Measurements from ENCODE around the gene POC1A. TPM values are rescaled to one million over a fixed set of nuclear protein-coding genes. Genes with fewer than 3 reads are reported as not detected.

The POC1A gene
- total and polyA plus RNA-seq, 10 of the 15 experiments (the other 5 are each of a cell fraction or from before 2014, with no cell fraction given): 8.5 to 49.8 (median 23.5) TPM

- Histone ChIP-seq H4K20me1 (ENCODE audit: control insufficient read depth, insufficient read depth) (no peaks in the 10 kb centered on the region), H3K4me3 (no peak overlapping the region), H3K9ac (ENCODE audit: control insufficient read depth, insufficient read depth, low read length) (no peak overlapping the region), H3K4me1 (ENCODE audit: control insufficient read depth, insufficient read depth, low read length) (peaks cover 21% of the 10 kb centered on the region), H3K27ac (ENCODE audit: control insufficient read depth, insufficient read depth) (no peak overlapping the region), H3K9me3 (replicated peaks; ENCODE audit: control insufficient read depth, insufficient read depth, low read length) (no peaks in the 10 kb centered on the region), H3K79me2 (ENCODE audit: control insufficient read depth, insufficient read depth, low read length) (no peaks in the 10 kb centered on the region), H2AFZ (ENCODE audit: control insufficient read depth, low read depth, low read length) (no peak overlapping the region), H3K36me3 (ENCODE audit: control insufficient read depth in 2 of 2, insufficient read depth in 2 of 2, low read length in 1 of 2) (no peaks in the 10 kb centered on the region; a peak in 1 of 4 replicates), H3K27me3 (replicated peaks in 1 of 2; ENCODE audit: control insufficient read depth in 2 of 2, insufficient read depth in 2 of 2, low read length in 1 of 2) (no peaks in the 10 kb centered on the region), H3K4me2 (ENCODE audit: control insufficient read depth, insufficient read depth) (no peak overlapping the region)
- WGBS (ENCODE audit: insufficient coverage, insufficient replicate concordance, low lambda C conversion rate, missing lambda C conversion rate): 97% methylated on average over 8 of the region's 8 CpGs
- POLR2A ChIA-PET: no interaction called here
- FAIRE-seq (no peak), DNase-seq (ENCODE audit: low read depth, low spot score) (no peak), ATAC-seq (no peak)
- in situ Hi-C loops (cut with MboI) (no loop called here), intact Hi-C loops (cut with micrococcal nuclease; ENCODE audit: unreplicated experiment) (no loop called here)
- SMC1A ChIA-PET (ENCODE audit: uncharacterized antibody, unreplicated experiment): no interaction called here
- RAD21 ChIA-PET (ENCODE audit: unreplicated experiment): no interaction called here
- TF ChIP-seq ASH2L (IDR thresholded peaks at IDR 0.05; ENCODE audit: borderline replicate concordance, low read depth): no peak
- no peak for TF ChIP-seq TARDBP (IDR thresholded peaks at IDR 0.05; ENCODE audit: borderline replicate concordance)
- TF ChIP-seq NFYA (IDR thresholded peaks at IDR 0.05; ENCODE audit: borderline replicate concordance, low read depth, low read length): no peak
- no peak for TF ChIP-seq ATF7 (IDR thresholded peaks at IDR 0.05; ENCODE audit: low read depth)
- no peak for TF ChIP-seq ZSCAN29 (IDR thresholded peaks at IDR 0.05)
- TF ChIP-seq EGR1 (IDR thresholded peaks at IDR 0.05; ENCODE audit: borderline replicate concordance in 1 of 2, low read depth in 2 of 2, low read length in 2 of 2): no peak
- CTCF ChIA-PET: no interaction called here
- BruUV-seq (replicated peaks): no TSS peak
Observed at GRCh38 chr3:52082951-52083350, 71.3 kb downstream of the POC1A start.

GRCh38 chr3:52080830-52081719 is 73.1 kb downstream of the POC1A start:
- FAIRE-seq: no peak
- H3K4me2 ChIP-seq (ENCODE audit: control insufficient read depth, insufficient read depth): no peak overlapping the region

More at GRCh38 chr3:52080830-52081719, 73.1 kb downstream of the POC1A start:
- H2AFZ ChIP-seq (ENCODE audit: control insufficient read depth, low read depth, low read length): no peak overlapping the region
- no peak overlapping the region for H3K27ac ChIP-seq (ENCODE audit: control insufficient read depth, insufficient read depth)
- intact Hi-C loops (cut with micrococcal nuclease; ENCODE audit: unreplicated experiment) (no loop called here), in situ Hi-C loops (cut with MboI) (no loop called here)
- H3K9ac ChIP-seq (ENCODE audit: control insufficient read depth, insufficient read depth, low read length): no peak overlapping the region
- no peaks in the 10 kb centered on the region for H3K9me3 ChIP-seq (replicated peaks; ENCODE audit: control insufficient read depth, insufficient read depth, low read length)
- CTCF ChIA-PET: no interaction called here
- H3K4me1 ChIP-seq (ENCODE audit: control insufficient read depth, insufficient read depth, low read length): peaks cover 5% of the 10 kb centered on the region
- TF ChIP-seq IKZF1 (conservative IDR thresholded peaks at IDR 0.05): no peak
- no peak for TF ChIP-seq FOXK2 (IDR thresholded peaks at IDR 0.05)
- TF ChIP-seq ZBTB40 (IDR thresholded peaks at IDR 0.05; ENCODE audit: borderline replicate concordance): no peak
- TF ChIP-seq DPF2 (IDR thresholded peaks at IDR 0.05): no peak
- TF ChIP-seq POLR2AphosphoS5 (IDR thresholded peaks at IDR 0.05; ENCODE audit: low read length): no peak
- TF ChIP-seq NR2F1 (conservative IDR thresholded peaks at IDR 0.05): no peak
- TF ChIP-seq NR2C1 (IDR thresholded peaks at IDR 0.05): no peak
- no peak for TF ChIP-seq CHD4 (IDR thresholded peaks at IDR 0.05)
- no peak for TF ChIP-seq SIN3A (IDR thresholded peaks at IDR 0.05; ENCODE audit: low read depth, low read length)
- TF ChIP-seq YBX1 (IDR thresholded peaks at IDR 0.05): no peak
- POLR2A ChIA-PET: no interaction called here
- H3K4me3 ChIP-seq: no peak overlapping the region
- no TSS peak for BruUV-seq (replicated peaks)
- DNase-seq (ENCODE audit: low read depth, low spot score) (no peak), ATAC-seq (no peak)
- no peaks in the 10 kb centered on the region; a peak in 2 of 4 replicates for H3K36me3 ChIP-seq (ENCODE audit: control insufficient read depth in 2 of 2, insufficient read depth in 2 of 2, low read length in 1 of 2)
- H4K20me1 ChIP-seq (ENCODE audit: control insufficient read depth, insufficient read depth): no peaks in the 10 kb centered on the region
- H3K27me3 ChIP-seq (replicated peaks in 1 of 2; ENCODE audit: control insufficient read depth in 2 of 2, insufficient read depth in 2 of 2, low read length in 1 of 2): no peaks in the 10 kb centered on the region
- WGBS (ENCODE audit: insufficient coverage, insufficient replicate concordance, low lambda C conversion rate, missing lambda C conversion rate): 98% methylated on average over 21 of the region's 21 CpGs
- no peaks in the 10 kb centered on the region for H3K79me2 ChIP-seq (ENCODE audit: control insufficient read depth, insufficient read depth, low read length)
- RAD21 ChIA-PET (ENCODE audit: unreplicated experiment): no interaction called here
- SMC1A ChIA-PET (ENCODE audit: uncharacterized antibody, unreplicated experiment): no interaction called here

Data from GM12878 (cell line).